Liver (tissue), 9 donors: Measurements from ENCODE around the gene IL25. TPM values are rescaled to one million over a fixed set of nuclear protein-coding genes. Genes with fewer than 3 reads are reported as not detected.
"Not testable (repeated sequence)": the region's sequence is repeated elsewhere in the genome, so short reads cannot be mapped to it uniquely, and the experiment has no call there.

Experiments
- DNase-seq: peaks from one replicate; pipeline ENCODE4 v3.0.0-alpha.2; 2017; ENCODE audit warnings: low spot score
- H3K27ac ChIP-seq, 2 donors: one replicate each; pipeline ENCODE4 v1.7.0; 2013; ENCODE audit warnings: inconsistent platforms in 2 of 2, low read length in 2 of 2, control low read depth in 1 of 2, low read depth in 1 of 2, mild to moderate bottlenecking in 1 of 2
- H3K27me3 ChIP-seq, 4 donors: one replicate each; pipeline versions ENCODE4 v1.6.1 to v1.7.0; 2013; ENCODE audit warnings: low read length in 3 of 4, inconsistent platforms in 1 of 4, mild to moderate bottlenecking in 1 of 4, moderate library complexity in 1 of 4; ENCODE audit not compliant: control insufficient read depth in 4 of 4, insufficient read depth in 4 of 4
- H3K36me3 ChIP-seq, 4 donors: one replicate each; pipeline versions ENCODE4 v1.6.1 to v1.7.0; 2013; ENCODE audit warnings: low read length in 3 of 4, mild to moderate bottlenecking in 3 of 4, low read depth in 1 of 4, moderate library complexity in 1 of 4; ENCODE audit not compliant: control insufficient read depth in 4 of 4, insufficient read depth in 3 of 4
- H3K4me1 ChIP-seq, 4 donors: one replicate each; pipeline versions ENCODE4 v1.6.1 to v1.7.0; 2013; ENCODE audit warnings: low read length in 3 of 4, mild to moderate bottlenecking in 3 of 4, moderate library complexity in 1 of 4; ENCODE audit not compliant: control insufficient read depth in 4 of 4, insufficient read depth in 4 of 4
- H3K4me3 ChIP-seq, 3 donors: one replicate each; pipeline versions ENCODE4 v1.6.1 to v1.7.0; 2013; ENCODE audit warnings: low read length in 3 of 3, control low read depth in 1 of 3, low read depth in 1 of 3, mild to moderate bottlenecking in 1 of 3
- H3K9ac ChIP-seq, 2 donors: one replicate each; pipeline ENCODE4 v1.7.0; 2013; ENCODE audit warnings: low read length in 2 of 2, mild to moderate bottlenecking in 2 of 2, moderate library complexity in 2 of 2, control low read depth in 1 of 2, low read depth in 1 of 2
- H3K9me3 ChIP-seq, 4 donors: one replicate each; pipeline versions ENCODE4 v1.6.1 to v1.7.0; 2013; ENCODE audit warnings: low read length in 3 of 4; ENCODE audit not compliant: control insufficient read depth in 4 of 4
- ATF3 ChIP-seq: IDR thresholded peaks from 2 replicates; pipeline ENCODE4 v1.6.1; 2016; ENCODE audit warnings: antibody characterized with exemption
- CTCF ChIP-seq: fragments of 150-350 bp; IDR thresholded peaks from 2 replicates; pipeline ENCODE4 v1.5.1; 2017; ENCODE audit warnings: improper control_type of control experiment, low read depth, low read length; ENCODE audit not compliant: missing input control
- EGR1 ChIP-seq, 2 donors: IDR thresholded peaks; 2 replicates each; pipeline ENCODE4 v1.6.1; 2016 to 2018; ENCODE audit warnings: antibody characterized with exemption in 2 of 2, low read depth in 2 of 2
- FOXA1 ChIP-seq: IDR thresholded peaks from 2 replicates; pipeline ENCODE4 v1.6.1; 2016; ENCODE audit warnings: antibody characterized with exemption
- FOXA2 ChIP-seq: IDR thresholded peaks from 2 replicates; pipeline ENCODE4 v1.6.1; 2016; ENCODE audit warnings: antibody characterized with exemption
- HNF4A ChIP-seq, 2 donors: conservative IDR thresholded peaks; 2 replicates each; pipeline ENCODE4 v1.6.1; 2016; ENCODE audit warnings: antibody characterized with exemption in 2 of 2, mild to moderate bottlenecking in 2 of 2
- JUND ChIP-seq, 2 donors: IDR thresholded peaks; 2 replicates each; pipeline ENCODE4 v1.6.1; 2016; ENCODE audit warnings: antibody characterized with exemption in 2 of 2
- NR2F2 ChIP-seq: IDR thresholded peaks from 2 replicates; pipeline ENCODE4 v1.6.1; 2016; ENCODE audit warnings: antibody characterized with exemption
- REST ChIP-seq: IDR thresholded peaks from 2 replicates; pipeline ENCODE4 v1.6.1; 2016; ENCODE audit warnings: antibody characterized with exemption, mild to moderate bottlenecking
- RXRA ChIP-seq, 2 donors: IDR thresholded peaks; 2 replicates each; pipeline ENCODE4 v1.6.1; 2017 to 2018; ENCODE audit warnings: antibody characterized with exemption in 2 of 2, mild to moderate bottlenecking in 1 of 2
- SP1 ChIP-seq: IDR thresholded peaks from 2 replicates; pipeline ENCODE4 v1.6.1; 2018; ENCODE audit warnings: antibody characterized with exemption, mild to moderate bottlenecking
- TAF1 ChIP-seq: conservative IDR thresholded peaks from 2 replicates; pipeline ENCODE4 v1.6.1; 2016; ENCODE audit warnings: antibody characterized with exemption, mild to moderate bottlenecking
- YY1 ChIP-seq: IDR thresholded peaks from 2 replicates; pipeline ENCODE4 v1.6.1; 2016; ENCODE audit warnings: antibody characterized with exemption, mild to moderate bottlenecking
- WGBS: extraction: QIAGEN DNeasy Blood & Tissue Kit; methylation state at CpG from one replicate; pipeline ENCODE4 v1.1.7; 2013; 5-methylcytosine and 5-hydroxymethylcytosine counted together
- polyA plus RNA-seq, 2 donors: library from polyadenylated mRNA; stranded (reverse) in 1 of 2; unstranded in 1 of 2; fragments of 200-250 nt in 1 of 2; fragments of >200 nt in 1 of 2; fragmentation: Nextera tagmentation in 1 of 2; extraction: Ambion mirVana in 1 of 2; gene quantifications; one replicate each; pipeline versions ENCODE4 v1.2.1 to v1.2.3, GENCODE V29; 2013 to 2015
- total RNA-seq, 2 donors: library from RNA; depleted of rRNA; stranded (reverse); fragments of >200 nt; gene quantifications; one replicate each; pipeline ENCODE4 v1.2.3, GENCODE V29; 2014
- TF ChIP-seq, protein P1 (sequence below): IDR thresholded peaks from 2 replicates; pipeline ENCODE4 v1.6.1; 2016; ENCODE audit warnings: antibody characterized with exemption
- donor health status: healthy.
- donor health status: healthy.
- donor health status: healthy.
- donor health status: healthy.
- donor health status: healthy.

Gene IL25
- total and polyA plus RNA-seq, 4 donors: not detected

GRCh38 chr14:23399136-23399535 lies 26.5 kb downstream of the IL25 start:
- Histone ChIP-seq H3K9ac (no peak overlapping the region), H3K4me3 (no peak overlapping the region), H3K9me3 (no peaks in the 10 kb centered on the region), H3K27ac (no peak overlapping the region), H3K27me3 (no peaks in the 10 kb centered on the region), H3K36me3 (no peaks in the 10 kb centered on the region), H3K4me1 (no peaks in the 10 kb centered on the region)
- DNase-seq: no peak
- no peak for TF ChIP-seq CTCF
- TF ChIP-seq FOXA1: no peak
- TF ChIP-seq, protein P1, sequence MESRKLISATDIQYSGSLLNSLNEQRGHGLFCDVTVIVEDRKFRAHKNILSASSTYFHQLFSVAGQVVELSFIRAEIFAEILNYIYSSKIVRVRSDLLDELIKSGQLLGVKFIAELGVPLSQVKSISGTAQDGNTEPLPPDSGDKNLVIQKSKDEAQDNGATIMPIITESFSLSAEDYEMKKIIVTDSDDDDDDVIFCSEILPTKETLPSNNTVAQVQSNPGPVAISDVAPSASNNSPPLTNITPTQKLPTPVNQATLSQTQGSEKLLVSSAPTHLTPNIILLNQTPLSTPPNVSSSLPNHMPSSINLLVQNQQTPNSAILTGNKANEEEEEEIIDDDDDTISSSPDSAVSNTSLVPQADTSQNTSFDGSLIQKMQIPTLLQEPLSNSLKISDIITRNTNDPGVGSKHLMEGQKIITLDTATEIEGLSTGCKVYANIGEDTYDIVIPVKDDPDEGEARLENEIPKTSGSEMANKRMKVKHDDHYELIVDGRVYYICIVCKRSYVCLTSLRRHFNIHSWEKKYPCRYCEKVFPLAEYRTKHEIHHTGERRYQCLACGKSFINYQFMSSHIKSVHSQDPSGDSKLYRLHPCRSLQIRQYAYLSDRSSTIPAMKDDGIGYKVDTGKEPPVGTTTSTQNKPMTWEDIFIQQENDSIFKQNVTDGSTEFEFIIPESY: no peak
- TF ChIP-seq RXRA (IDR thresholded peaks at IDR 0.05): no peak
- no peak for TF ChIP-seq FOXA2
- TF ChIP-seq JUND (IDR thresholded peaks at IDR 0.05): no peak
- WGBS: 92% methylated on average over 3 of the region's 3 CpGs

DNA sequence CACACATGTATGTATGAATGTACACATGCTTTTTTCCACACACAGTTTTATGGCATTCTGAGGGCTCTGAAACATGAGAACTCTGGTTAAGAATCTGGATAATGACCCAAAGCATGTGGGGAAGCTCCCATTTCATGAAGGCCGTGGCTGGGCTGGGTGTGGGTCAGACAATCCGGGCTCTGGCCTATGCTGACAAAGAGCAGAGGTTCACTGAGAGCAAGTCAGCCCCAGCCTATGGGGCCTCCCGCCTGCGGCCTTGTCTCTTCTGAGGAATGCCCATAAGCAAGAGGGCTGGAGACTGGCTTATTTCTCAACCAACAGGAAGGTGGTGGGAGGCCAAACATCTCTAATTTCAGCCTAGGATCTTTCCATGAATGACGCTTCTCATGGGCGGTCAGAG lies 27.0 kb downstream of the IL25 start:
- TF ChIP-seq HNF4A (conservative IDR thresholded peaks at IDR 0.05) (no peak), FOXA2 (no peak), CTCF (no peak), REST (no peak), YY1 (no peak), ATF3 (no peak), NR2F2 (no peak), SP1 (no peak), RXRA (IDR thresholded peaks at IDR 0.05) (no peak), EGR1 (IDR thresholded peaks at IDR 0.05; ENCODE audit: low read depth in 2 of 2) (no peak), FOXA1 (no peak), TAF1 (no peak)
- TF ChIP-seq, protein P1: no peak
- Histone ChIP-seq H3K4me3 (no peak overlapping the region), H3K27ac (no peak overlapping the region), H3K27me3 (no peaks in the 10 kb centered on the region), H3K9me3 (no peaks in the 10 kb centered on the region), H3K9ac (no peak overlapping the region), H3K4me1 (no peaks in the 10 kb centered on the region), H3K36me3 (no peaks in the 10 kb centered on the region)
- WGBS: 89% methylated on average over 6 of the region's 6 CpGs
- DNase-seq: no peak

GRCh38 chr14:23400496-23401149 lies 28.0 kb downstream of the IL25 start:
- H3K9me3 ChIP-seq, H3K27me3 ChIP-seq, DNase-seq, H3K27ac ChIP-seq, H3K4me3 ChIP-seq, H3K4me1 ChIP-seq, H3K9ac ChIP-seq, H3K36me3 ChIP-seq: not testable (repeated sequence)
- 85% methylated on average over 16 of the region's 16 CpGs for WGBS
